NCI-H1417 treated with DMSO at 0.1 percent for 48 hours (cell line): ENCODE data around the gene MED16.
"Not testable (repeated sequence)": the region's sequence is repeated elsewhere in the genome, so short reads cannot be mapped to it uniquely, and the experiment has no call there.

Source experiments
- DNase-seq: peaks from one replicate; lab custom pipeline; 2025; lab: John Stamatoyannopoulos, UW

MED16 gene

GRCh38 chr19:827710-828321 is 65.2 kb downstream of the MED16 start, which contains the start of gene AZU1:
Gene AZU1, plus strand, starts transcription at chr19:827837. Its CDS starts 10 bp downstream, at chr19:827847.
- no peak for DNase-seq

GRCh38 chr19:827314-827709 is 65.7 kb downstream of the MED16 start:
- DNase-seq, result no peak

- no peak for DNase-seq
Observed at GRCh38 chr19:825897-826644, 66.9 kb downstream of the MED16 start.

- DNase-seq, result no peak
Observed at GRCh38 chr19:824885-825284, 68.1 kb downstream of the MED16 start.

GRCh38 chr19:823565-824121 is 69.3 kb downstream of the MED16 start:
- no peak for DNase-seq

- DNase-seq, result no peak
Observed at GRCh38 chr19:821825-822503, 71.0 kb downstream of the MED16 start, which contains the start of gene PLPPR3. Gene PLPPR3, minus strand, starts transcription at chr19:821955. Its CDS starts 396 bp downstream, at chr19:821559.

- no peak for DNase-seq
Observed at GRCh38 chr19:821231-821824, 71.7 kb downstream of the MED16 start.

GRCh38 chr19:820212-820611 is 72.8 kb downstream of the MED16 start:
- DNase-seq, result not testable (repeated sequence)
